AG04449 (cell line): Measurements from ENCODE around the gene EFL1.

Source experiments
- CTCF ChIA-PET: fragments of 350-600 bp; formaldehyde crosslinking; extraction: SDS; loops from one replicate; lab custom pipeline; 2021; ENCODE audit warnings: antibody characterized with exemption; lab: Yijun Ruan, JAX
- POLR2A ChIA-PET: fragments of 400-600, 350-600 bp; formaldehyde crosslinking; extraction: SDS; loops from one replicate; lab custom pipeline; 2020; ENCODE audit warnings: antibody characterized with exemption, inconsistent platforms; lab: Yijun Ruan, JAX
- DNase-seq: peaks from one replicate; pipeline ENCODE4 v3.0.0-alpha.2; 2010; ENCODE audit warnings: low read depth, low spot score
- H3K4me3 ChIP-seq: 2 replicates; pipeline ENCODE4 v1.5.1; 2011; ENCODE audit warnings: low read depth, mild to moderate bottlenecking, control low read depth, low read length
- CTCF ChIP-seq: IDR thresholded peaks from one replicate; pipeline ENCODE4 v1.5.1; 2011; ENCODE audit warnings: mild to moderate bottlenecking, moderate library complexity, low read length, control low read depth, inconsistent platforms; ENCODE audit not compliant: insufficient read depth; ENCODE audit errors: missing control alignments

EFL1 gene

GRCh38 chr15:82126346-82126745 lies 136.2 kb downstream of the EFL1 start:
- no peak for DNase-seq
- no peak for TF ChIP-seq CTCF
- no peak overlapping the region for H3K4me3 ChIP-seq
- POLR2A ChIA-PET: interaction anchor here (1.5 kb wide), 1 partner anchor 11 kb away, joined by 3 read pairs; no protein-coding TSS in a partner anchor
- CTCF ChIA-PET: interaction anchor here (1.2 to 6.1 kb wide), 3 partner anchors 8 to 18 kb away, joined by 3 to 59 read pairs (median 4); no protein-coding TSS in a partner anchor

GRCh38 chr15:82124331-82125263 lies 137.9 kb downstream of the EFL1 start:
- DNase-seq: no peak
- TF ChIP-seq CTCF: no peak
- POLR2A ChIA-PET: no interaction called here
- no peak overlapping the region for H3K4me3 ChIP-seq
- CTCF ChIA-PET: interaction anchor here (1.1 to 9.0 kb wide), 4 partner anchors 8 to 20 kb away, joined by 4 to 112 read pairs (median 6); no protein-coding TSS in a partner anchor

GRCh38 chr15:82122746-82123400 lies 139.7 kb downstream of the EFL1 start:
- CTCF ChIA-PET: interaction anchor here (0.6 to 9.0 kb wide), 5 partner anchors 10 to 16 kb away, joined by 3 to 112 read pairs (median 8); no protein-coding TSS in a partner anchor
- DNase-seq: peak; percentile 97
- POLR2A ChIA-PET: interaction anchor here (0.7 to 2.7 kb wide), 2 partner anchors 10 to 76 kb away, joined by 3 to 9 read pairs; no protein-coding TSS in a partner anchor
- H3K4me3 ChIP-seq: no peak overlapping the region
- no peak for TF ChIP-seq CTCF

- ChIA-PET CTCF (interaction anchor here (1.1 to 9.0 kb wide), 2 partner anchors 9 to 10 kb away, joined by 4 to 112 read pairs; no protein-coding TSS in a partner anchor), POLR2A (interaction anchor here (1.1 kb wide), 1 partner anchor 10 kb away, joined by 3 read pairs; no protein-coding TSS in a partner anchor)
- DNase-seq: no peak
- H3K4me3 ChIP-seq: no peak overlapping the region
- TF ChIP-seq CTCF: no peak
Observed at GRCh38 chr15:82118040-82118439, 144.5 kb downstream of the EFL1 start.

- ChIA-PET CTCF (interaction anchor here (1.1 to 9.0 kb wide), 3 partner anchors 9 to 16 kb away, joined by 3 to 112 read pairs (median 4); no protein-coding TSS in a partner anchor), POLR2A (interaction anchor here (1.1 kb wide), 1 partner anchor 9 kb away, joined by 3 read pairs; no protein-coding TSS in a partner anchor)
- no peak overlapping the region for H3K4me3 ChIP-seq
- TF ChIP-seq CTCF: no peak
- no peak for DNase-seq
Observed at GRCh38 chr15:82117296-82117695, 145.2 kb downstream of the EFL1 start.
